GM21381 (cell line): ENCODE results near the gene SLC10A7.
A peak's percentile ranks its signal among the peaks of the same experiment; 100 is the strongest.

Experiments
- ATAC-seq: cut with Tn5 transposase; IDR thresholded peaks from one replicate; pipeline ENCODE4 v1.9.1; 2021; ENCODE audit warnings: mild to moderate bottlenecking, moderate library complexity; ENCODE audit not compliant: unreplicated experiment

Gene SLC10A7

GRCh38 chr4:146495269-146495668, 26.5 kb downstream of the SLC10A7 start:
- no peak for ATAC-seq

GRCh38 chr4:146494143-146494542, 27.6 kb downstream of the SLC10A7 start:
- ATAC-seq, result no peak

GRCh38 chr4:146490106-146490505, 31.6 kb downstream of the SLC10A7 start:
- ATAC-seq, result no peak

GRCh38 chr4:146488495-146489174, 33.1 kb downstream of the SLC10A7 start:
- no peak for ATAC-seq

GRCh38 chr4:146486565-146486964, 35.2 kb downstream of the SLC10A7 start:
- ATAC-seq, result peak; percentile 83

- ATAC-seq, result no peak
These were observed 35.8 kb downstream of the SLC10A7 start for GRCh38 chr4:146485968-146486367.

GRCh38 chr4:146482788-146483187, 39.0 kb downstream of the SLC10A7 start:
- no peak for ATAC-seq

GRCh38 chr4:146481246-146481645, 40.5 kb downstream of the SLC10A7 start:
- ATAC-seq, result no peak

- ATAC-seq, result no peak
These were observed 43.7 kb downstream of the SLC10A7 start for GRCh38 chr4:146478009-146478408.

GRCh38 chr4:146477054-146477453, 44.7 kb downstream of the SLC10A7 start:
- ATAC-seq, result no peak

GRCh38 chr4:146472404-146472803, 49.3 kb downstream of the SLC10A7 start:
- no peak for ATAC-seq

GRCh38 chr4:146470604-146471003, 51.1 kb downstream of the SLC10A7 start:
- no peak for ATAC-seq

- no peak for ATAC-seq
These were observed 52.7 kb downstream of the SLC10A7 start for GRCh38 chr4:146469022-146469421.

GRCh38 chr4:146465628-146466027, 56.1 kb downstream of the SLC10A7 start:
- ATAC-seq, result no peak

- ATAC-seq, result no peak
These were observed 59.5 kb downstream of the SLC10A7 start for GRCh38 chr4:146462251-146462650.

- peak; percentile 87 for ATAC-seq
These were observed 63.1 kb downstream of the SLC10A7 start for GRCh38 chr4:146458594-146458993.

- ATAC-seq, result no peak
These were observed 65.1 kb downstream of the SLC10A7 start for GRCh38 chr4:146456681-146457080.

GRCh38 chr4:146453181-146453807, 68.4 kb downstream of the SLC10A7 start:
- ATAC-seq, result no peak

GRCh38 chr4:146450524-146450923, 71.2 kb downstream of the SLC10A7 start:
- peak; percentile 81 for ATAC-seq

GRCh38 chr4:146446555-146446954, 75.2 kb downstream of the SLC10A7 start:
- no peak for ATAC-seq

- ATAC-seq, result no peak
These were observed 76.3 kb downstream of the SLC10A7 start for GRCh38 chr4:146445198-146446150.

GRCh38 chr4:146443525-146443924, 78.2 kb downstream of the SLC10A7 start:
- ATAC-seq, result no peak
